Activated CD4-positive, alpha-beta T cell treated with anti-CD3 and anti-CD28 coated beads, Interleukin-2, amount 50 U/mL, for 24 hours (primary cell): ENCODE results near the gene FAM219A.
A peak's percentile ranks its signal among the peaks of the same experiment; 100 is the strongest.
"Not testable (repeated sequence)": the region's sequence is repeated elsewhere in the genome, so short reads cannot be mapped to it uniquely, and the experiment has no call there.

ENCODE experiments used
- DNase-seq, 2 donors: peaks; one replicate each; pipeline ENCODE4 v3.0.0-alpha.2; 2020; ENCODE audit warnings: low read depth in 1 of 2, low spot score in 1 of 2

Gene FAM219A

DNA sequence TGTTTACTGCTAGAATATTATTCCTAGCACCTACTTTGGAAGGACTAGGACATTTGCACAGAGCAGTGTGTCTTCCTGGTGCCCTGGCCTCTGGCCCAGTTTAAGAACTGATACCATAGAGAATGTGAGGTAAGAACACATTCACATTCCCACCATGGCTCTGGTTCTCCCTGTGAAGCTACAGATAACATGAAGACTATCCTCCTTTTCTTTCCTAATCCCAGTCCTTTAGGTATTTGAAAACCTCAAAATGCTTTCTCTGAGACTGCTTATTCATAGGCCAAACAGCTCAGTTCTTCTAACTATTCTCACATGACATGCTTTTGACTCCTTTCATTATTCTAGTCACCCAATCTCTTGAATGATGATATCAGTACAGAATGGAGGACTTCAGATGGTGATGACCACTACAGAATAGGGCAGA is 11.9 kb downstream of the FAM219A start:
- no peak for DNase-seq

DNA sequence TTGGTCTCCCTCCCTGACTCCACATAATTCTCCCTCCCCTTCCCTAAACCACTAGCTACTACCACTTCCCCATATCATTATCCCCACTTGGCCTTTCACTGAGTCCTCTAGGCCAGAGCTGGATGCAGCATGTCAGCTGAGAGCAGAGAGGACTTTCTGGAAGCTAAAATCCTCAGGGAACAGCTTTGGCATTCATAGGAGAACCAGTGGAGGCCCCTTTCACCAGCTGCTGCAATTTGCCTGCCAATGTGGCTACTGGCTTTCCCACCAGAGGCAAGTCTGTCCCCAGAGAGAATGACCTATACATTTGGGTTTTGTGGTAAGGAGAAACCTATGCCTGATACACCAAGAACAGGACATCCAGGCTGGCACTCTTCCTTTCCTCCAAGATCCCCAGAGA is 14.4 kb downstream of the FAM219A start:
- DNase-seq: no peak

- no peak for DNase-seq
Observed at GRCh38 chr9:34443533-34443932, 14.8 kb downstream of the FAM219A start.

DNA sequence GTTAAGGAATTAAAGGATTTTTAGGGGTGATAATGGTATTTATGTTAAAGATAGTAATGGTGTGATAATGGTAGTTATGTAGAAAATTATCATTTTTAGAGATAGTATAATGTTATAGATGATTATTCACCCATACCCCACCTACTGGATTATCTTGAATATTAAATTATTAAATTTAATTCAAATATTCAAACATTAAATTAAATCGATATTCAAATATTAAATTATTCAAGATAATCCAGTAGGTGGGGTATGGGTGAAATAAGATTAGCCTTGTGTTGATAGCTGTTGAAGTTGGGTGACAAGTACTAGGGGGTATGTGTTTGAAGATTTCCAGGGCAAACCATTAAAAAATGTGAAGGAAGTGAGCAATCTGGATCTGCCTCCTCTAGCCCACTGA is 15.6 kb downstream of the FAM219A start:
- no peak for DNase-seq

DNA sequence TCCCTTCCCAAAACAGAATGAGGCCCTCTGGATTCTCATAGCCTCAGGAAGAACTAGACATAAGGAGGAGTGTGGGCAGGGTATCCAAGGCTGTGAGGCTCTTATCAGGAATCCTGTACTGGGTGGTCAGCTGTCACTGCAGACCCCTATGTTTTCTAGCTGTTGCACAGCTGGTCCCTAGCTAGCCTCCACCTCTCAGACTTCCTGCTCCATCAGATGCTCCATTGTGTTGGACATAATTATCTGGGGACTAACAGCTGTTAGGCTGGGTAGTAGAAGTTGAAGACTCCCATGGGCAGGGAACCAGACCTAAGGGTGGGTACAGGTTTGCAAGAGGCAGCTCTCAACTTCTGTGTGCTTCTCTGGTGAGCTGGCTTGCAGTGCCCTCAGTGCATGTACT is 18.4 kb downstream of the FAM219A start:
- no peak for DNase-seq

GRCh38 chr9:34438465-34438864 is 19.9 kb downstream of the FAM219A start:
- not testable (repeated sequence) for DNase-seq

DNA sequence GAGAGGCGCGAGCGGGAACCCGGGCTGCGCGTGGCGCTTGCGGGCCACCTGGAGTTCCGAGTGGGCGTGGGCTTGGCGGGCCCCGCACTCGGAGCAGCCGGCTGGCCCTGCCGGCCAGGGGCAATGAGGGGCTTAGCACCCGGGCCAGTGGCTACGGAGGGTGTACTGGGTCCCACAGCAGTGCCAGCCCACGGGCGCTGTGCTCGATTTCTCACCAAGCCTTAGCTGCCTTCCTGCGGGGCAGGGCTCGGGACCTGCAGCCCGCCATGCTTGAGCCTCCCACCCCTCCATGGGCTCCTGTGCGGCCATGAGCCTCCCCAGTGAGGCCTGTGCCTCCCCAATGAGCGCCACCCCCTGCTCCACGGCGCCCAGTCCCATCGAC is 20.5 kb downstream of the FAM219A start:
- not testable (repeated sequence) for DNase-seq

GRCh38 chr9:34437006-34437925 is 21.1 kb downstream of the FAM219A start:
- peak; percentile 28 to 58 for DNase-seq

DNA sequence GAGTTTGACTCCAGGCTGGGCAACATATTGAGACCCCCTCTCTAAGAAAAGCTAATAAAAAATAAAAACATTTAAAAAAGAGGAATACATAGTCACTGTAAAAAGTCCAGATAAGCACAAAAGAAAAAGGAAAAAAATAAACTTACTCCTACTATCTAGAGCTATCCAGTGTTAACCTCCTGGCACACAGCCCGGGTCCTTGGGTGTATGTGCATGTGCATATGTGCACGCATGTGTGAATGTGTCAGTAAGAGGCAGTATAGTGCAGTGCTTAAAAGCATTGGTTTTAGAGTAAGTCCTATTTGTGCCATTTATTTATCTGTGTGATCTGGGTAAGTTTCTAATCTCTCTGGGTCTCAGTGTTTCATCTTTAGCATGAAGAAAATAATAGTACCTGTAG is 26.7 kb downstream of the FAM219A start:
- DNase-seq: no peak

- DNase-seq: no peak
Observed at GRCh38 chr9:34430843-34431437, 27.4 kb downstream of the FAM219A start.

- no peak for DNase-seq
Observed at GRCh38 chr9:34428325-34428958, 29.9 kb downstream of the FAM219A start.

DNA sequence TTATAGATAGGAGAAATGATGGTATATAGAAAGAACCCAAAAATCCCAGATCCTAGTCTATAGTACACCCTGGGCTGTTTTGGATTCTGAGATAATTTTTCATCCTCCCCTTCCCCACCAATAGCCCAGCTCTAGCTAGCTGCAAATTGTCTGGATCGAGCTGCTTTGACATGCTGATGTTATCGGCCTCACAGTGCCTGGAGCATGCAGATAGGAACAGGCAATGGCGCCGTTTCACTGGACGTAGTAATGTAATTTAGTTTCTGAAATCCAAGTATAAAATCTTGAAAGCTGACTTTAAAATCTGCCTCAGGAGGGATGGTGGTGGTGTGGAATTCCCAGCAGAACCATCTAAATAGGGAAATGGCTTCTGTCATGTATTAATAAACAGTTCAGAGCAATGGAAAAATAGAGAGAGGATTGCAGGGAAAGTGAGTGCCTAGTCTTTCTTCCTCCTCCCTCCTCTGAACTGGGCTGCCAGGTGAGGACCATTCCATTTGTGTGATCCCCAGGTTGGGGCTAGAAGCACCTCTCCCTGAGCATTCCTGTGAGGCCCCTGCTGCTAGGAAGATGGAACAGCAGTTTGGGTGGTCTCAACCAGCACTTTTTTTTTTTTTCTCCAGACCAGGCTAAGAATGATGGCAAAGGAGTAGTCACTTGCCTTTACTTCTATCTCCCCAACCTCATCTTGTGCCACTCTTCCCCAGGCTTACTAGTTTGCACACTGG is 31.9 kb downstream of the FAM219A start:
- DNase-seq: no peak

DNA sequence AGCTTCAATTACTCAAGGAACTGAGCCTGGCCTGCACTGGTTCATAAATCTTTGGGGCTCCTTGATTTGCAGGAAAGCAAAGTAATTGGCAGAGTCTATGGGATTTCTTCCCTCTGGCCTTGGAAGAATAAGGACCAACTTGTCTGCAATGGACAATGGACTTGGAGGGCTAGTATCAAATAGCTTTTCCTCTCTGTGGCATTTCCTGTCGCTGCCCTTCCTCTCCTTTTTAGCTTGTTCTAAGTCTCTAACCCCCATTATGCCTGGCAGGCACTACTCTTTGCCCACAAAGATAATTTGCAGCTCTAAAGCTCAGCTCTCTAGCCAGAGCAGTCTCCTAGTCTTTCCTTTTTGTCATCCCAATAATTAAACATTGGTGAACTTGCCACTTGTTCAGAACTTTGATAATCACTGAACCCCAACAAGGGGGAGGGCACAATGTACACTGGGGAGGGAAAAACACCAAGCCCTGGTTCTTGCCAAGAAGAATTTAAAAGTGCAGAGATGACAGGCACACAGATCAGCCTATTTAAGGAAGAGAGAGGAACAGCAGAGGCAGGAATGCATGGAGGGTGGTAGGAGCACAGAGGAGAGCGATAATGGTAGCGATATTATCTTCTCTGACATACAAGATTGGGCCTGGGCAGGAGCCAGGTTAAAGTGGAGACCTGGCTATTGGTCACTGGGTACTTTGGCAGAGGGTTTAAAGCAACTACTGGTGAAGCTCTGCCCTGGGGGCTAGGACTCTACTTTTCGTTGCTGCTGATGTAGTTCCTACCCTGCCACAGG is 38.5 kb downstream of the FAM219A start:
- DNase-seq: no peak

- DNase-seq: no peak
Observed at GRCh38 chr9:34417734-34418133, 40.6 kb downstream of the FAM219A start.

DNA sequence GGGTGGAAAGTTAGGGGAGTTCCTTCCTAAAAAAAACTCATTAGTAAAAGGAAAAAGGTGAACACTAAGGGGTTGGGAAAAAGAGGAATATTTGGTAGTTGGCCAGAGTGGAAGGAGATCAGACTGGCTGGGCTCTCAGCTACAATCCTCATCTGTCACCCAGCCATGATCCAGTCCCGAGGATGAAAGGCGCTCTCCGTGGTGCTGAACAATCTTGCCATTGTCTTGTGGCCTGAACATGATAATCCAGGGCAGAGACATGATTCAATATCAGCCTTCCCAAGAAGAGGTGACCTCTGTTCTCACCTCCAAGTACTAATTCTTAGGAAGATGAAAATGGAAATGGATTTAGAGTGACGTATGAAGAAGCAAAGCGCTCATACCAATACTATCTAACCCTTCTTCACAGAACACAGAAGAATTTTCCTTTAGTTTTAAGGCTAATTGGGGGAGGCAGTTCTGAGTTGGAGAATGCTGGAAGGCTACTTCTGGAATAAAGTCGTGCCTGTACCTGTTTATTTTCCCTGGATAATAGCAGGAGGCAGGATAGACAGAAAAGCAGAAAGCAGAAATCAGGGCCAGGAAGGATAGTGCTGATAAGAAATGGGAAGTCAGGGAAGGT is 45.0 kb downstream of the FAM219A start:
- DNase-seq: no peak

GRCh38 chr9:34412336-34412735 is 46.0 kb downstream of the FAM219A start:
- no peak for DNase-seq

DNA sequence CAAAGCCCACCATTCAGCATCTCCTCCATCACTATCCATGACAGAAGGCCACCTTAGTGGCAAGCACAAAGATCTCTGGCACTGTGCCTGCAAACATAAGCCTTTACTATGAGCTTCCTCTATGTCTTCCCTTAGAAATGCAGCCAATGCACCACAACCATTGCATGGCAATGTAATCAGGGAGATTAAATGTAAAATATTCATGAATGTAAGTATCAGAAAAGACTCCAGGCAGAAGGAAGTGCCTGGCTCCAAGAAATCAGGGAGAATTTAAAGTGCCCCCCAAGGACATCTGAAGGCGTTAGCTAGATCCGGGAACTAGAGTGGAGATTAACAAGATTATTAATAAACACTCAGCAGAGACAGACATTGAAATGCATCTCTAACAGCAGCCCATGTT is 49.2 kb downstream of the FAM219A start:
- no peak for DNase-seq

DNA sequence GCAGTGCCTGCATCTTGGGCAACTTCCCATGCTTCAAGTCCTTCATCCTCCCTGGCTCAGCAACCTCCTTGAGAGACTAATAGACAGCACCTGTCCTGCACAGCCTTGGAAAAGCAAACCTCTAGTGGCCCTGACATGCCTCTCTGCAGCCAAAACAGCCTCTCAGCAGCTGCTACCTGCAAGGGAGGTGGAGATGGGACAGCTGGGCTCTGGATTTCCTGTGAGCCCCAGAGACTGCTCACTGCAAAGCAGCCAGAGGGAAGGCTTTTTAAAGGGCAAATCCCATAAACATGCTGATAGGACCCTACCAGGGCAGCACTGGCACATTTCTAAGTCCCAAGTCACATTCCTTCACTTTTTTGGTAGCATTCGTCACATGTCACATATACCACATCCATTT is 50.2 kb downstream of the FAM219A start:
- DNase-seq: no peak

- no peak for DNase-seq
Observed at GRCh38 chr9:34406219-34406618, 52.2 kb downstream of the FAM219A start.

- no peak for DNase-seq
Observed at GRCh38 chr9:34405719-34406118, 52.7 kb downstream of the FAM219A start.
